H1 (cell line): ENCODE data around the gene CWC15. TPM values are rescaled to one million over a fixed set of nuclear protein-coding genes. Genes with fewer than 3 reads are reported as not detected.

ENCODE experiments used
- CTCF ChIA-PET: fragments of 300-600 bp; sonication (Branson Sonifier 250); formaldehyde crosslinking; loops from one replicate; lab custom pipeline; 2021; ENCODE audit not compliant: partially characterized antibody; lab: Charles Lee
- POLR2A ChIA-PET: fragments of 300-600 bp; sonication (Branson Sonifier 250); formaldehyde crosslinking; loops from one replicate; lab custom pipeline; 2021; ENCODE audit warnings: inconsistent platforms; ENCODE audit not compliant: partially characterized antibody; lab: Charles Lee
- DNase-seq, 2 experiments: peaks; one replicate each; pipeline versions ENCODE4 v3.0.0 to v3.0.0-alpha.2; 2010 to 2022; ENCODE audit warnings: low spot score in 2 of 2, low read depth in 1 of 2, mixed read lengths in 1 of 2
- FAIRE-seq: peaks from 2 replicates; lab custom pipeline; 2011; peaks lifted over from hg19 to GRCh38; lab: Jason Lieb, UNC
- H2AFZ ChIP-seq: 2 replicates; pipeline ENCODE4 v1.8.1; 2012; ENCODE audit warnings: low read length, inconsistent platforms
- H2AK5ac ChIP-seq: 2 replicates; pipeline ENCODE4 v1.6.1; 2013; ENCODE audit warnings: low read depth, low read length
- H2BK120ac ChIP-seq: replicated peaks from 2 replicates; pipeline ENCODE3; 2013; ENCODE audit warnings: low read depth, low read length, inconsistent platforms
- H2BK12ac ChIP-seq: 2 replicates; pipeline ENCODE4 v1.6.1; 2013; ENCODE audit warnings: low read depth, low read length
- H2BK15ac ChIP-seq: 2 replicates; pipeline ENCODE4 v1.6.1; 2013; ENCODE audit warnings: low read length
- H2BK20ac ChIP-seq: 2 replicates; pipeline ENCODE4 v1.6.1; 2013; ENCODE audit warnings: low read length
- H2BK5ac ChIP-seq: 2 replicates; pipeline ENCODE4 v1.6.1; 2013; ENCODE audit warnings: low read depth, low read length
- H3K14ac ChIP-seq: 2 replicates; pipeline ENCODE4 v1.6.1; 2013; ENCODE audit warnings: inconsistent platforms; ENCODE audit not compliant: insufficient read length
- H3K18ac ChIP-seq: 2 replicates; pipeline ENCODE4 v1.6.1; 2013; ENCODE audit warnings: low read length; ENCODE audit errors: extremely low read depth
- H3K23ac ChIP-seq: 2 replicates; pipeline ENCODE4 v1.6.1; 2013; ENCODE audit warnings: inconsistent platforms; ENCODE audit not compliant: insufficient read length
- H3K23me2 ChIP-seq: 2 replicates; pipeline ENCODE4 v1.6.1; 2013; ENCODE audit warnings: low read depth, low read length
- H3K27ac ChIP-seq: 2 replicates; pipeline ENCODE4 v1.6.1; 2011; ENCODE audit warnings: low read depth, low read length, inconsistent platforms
- H3K27me3 ChIP-seq, 4 experiments: replicated peaks in 1 of 4; 1 replicate in 1 of 4; 2 replicates in 3 of 4; pipeline versions ENCODE4 v1.6.1 to v1.8.1; 2011 to 2013; ENCODE audit warnings: low read length in 3 of 4, mild to moderate bottlenecking in 3 of 4, inconsistent platforms in 2 of 4, mixed read lengths in 2 of 4, moderate library complexity in 1 of 4; ENCODE audit not compliant: control insufficient read depth in 3 of 4, insufficient read depth in 3 of 4; ENCODE audit errors: extremely low read depth in 1 of 4
- H3K36me3 ChIP-seq, 4 experiments: 2 replicates each; pipeline versions ENCODE4 v1.6.1 to v1.8.1; 2011 to 2013; ENCODE audit warnings: mild to moderate bottlenecking in 4 of 4, low read length in 3 of 4, moderate library complexity in 2 of 4, control low read depth in 1 of 4, inconsistent platforms in 1 of 4; ENCODE audit not compliant: insufficient read depth in 4 of 4, control insufficient read depth in 2 of 4
- H3K4ac ChIP-seq: replicated peaks from 2 replicates; pipeline ENCODE3; 2013; ENCODE audit warnings: low read length, low read depth, mixed read lengths, inconsistent platforms; ENCODE audit not compliant: insufficient read length
- H3K4me1 ChIP-seq, 4 experiments: replicated peaks in 1 of 4; 1 replicate in 1 of 4; 2 replicates in 3 of 4; pipeline versions ENCODE4 v1.6.1 to v1.8.1; 2011 to 2013; ENCODE audit warnings: low read length in 3 of 4, inconsistent platforms in 2 of 4, mixed read lengths in 1 of 4; ENCODE audit not compliant: insufficient read depth in 4 of 4, control insufficient read depth in 3 of 4
- H3K4me2 ChIP-seq, 2 experiments: 2 replicates each; pipeline versions ENCODE4 v1.6.1 to v1.8.1; 2011 to 2013; ENCODE audit warnings: low read depth in 2 of 2, low read length in 2 of 2, control low read depth in 1 of 2, inconsistent platforms in 1 of 2, mild to moderate bottlenecking in 1 of 2; ENCODE audit not compliant: insufficient read depth in 1 of 2
- H3K4me3 ChIP-seq, 4 experiments: fragments of 200-600, 300-600 bp in 1 of 4; sonication (generic), shearing (Covaris generic), sonication (Bioruptor Twin) in 1 of 4; 2 replicates each; pipeline versions ENCODE4 v1.5.1 to v1.8.1; 2011 to 2016; ENCODE audit warnings: low read length in 4 of 4, low read depth in 3 of 4, control low read depth in 2 of 4, inconsistent platforms in 2 of 4, mild to moderate bottlenecking in 2 of 4, mixed read lengths in 1 of 4, moderate library complexity in 1 of 4; ENCODE audit not compliant: insufficient read depth in 2 of 4; ENCODE audit errors: extremely low read depth in 1 of 4
- H3K56ac ChIP-seq: replicated peaks from 2 replicates; pipeline ENCODE3; 2013; ENCODE audit warnings: low read depth, mild to moderate bottlenecking, mixed read lengths, low read length, inconsistent platforms; ENCODE audit not compliant: insufficient read length
- H3K79me1 ChIP-seq: 2 replicates; pipeline ENCODE4 v1.6.1; 2013; ENCODE audit warnings: low read depth, low read length, control low read depth
- H3K79me2 ChIP-seq, 2 experiments: 2 replicates each; pipeline versions ENCODE4 v1.6.1 to v1.8.1; 2012 to 2013; ENCODE audit warnings: low read length in 2 of 2, mild to moderate bottlenecking in 2 of 2, inconsistent platforms in 1 of 2; ENCODE audit not compliant: insufficient read depth in 2 of 2, control insufficient read depth in 1 of 2
- H3K9ac ChIP-seq, 4 experiments: replicated peaks in 1 of 4; 1 replicate in 1 of 4; 2 replicates in 3 of 4; pipeline versions ENCODE4 v1.6.1 to v1.8.1; 2011 to 2013; ENCODE audit warnings: low read depth in 3 of 4, low read length in 3 of 4, control low read depth in 2 of 4, mild to moderate bottlenecking in 2 of 4, moderate library complexity in 2 of 4, inconsistent platforms in 1 of 4; ENCODE audit errors: extremely low read depth in 1 of 4
- H3K9me3 ChIP-seq, 2 experiments: 2 replicates each; pipeline versions ENCODE4 v1.6.1 to v1.8.1; 2012 to 2013; ENCODE audit warnings: mild to moderate bottlenecking in 2 of 2, moderate library complexity in 2 of 2, control low read depth in 1 of 2, inconsistent platforms in 1 of 2, low read depth in 1 of 2, low read length in 1 of 2, mixed read lengths in 1 of 2; ENCODE audit not compliant: insufficient read depth in 2 of 2
- H4K20me1 ChIP-seq, 2 experiments: replicated peaks in 1 of 2; 2 replicates each; pipeline versions ENCODE3 to v1.8.1; 2011 to 2013; ENCODE audit warnings: inconsistent platforms in 2 of 2, low read length in 2 of 2, mild to moderate bottlenecking in 1 of 2; ENCODE audit not compliant: insufficient read depth in 2 of 2, control insufficient read depth in 1 of 2
- H4K5ac ChIP-seq: 2 replicates; pipeline ENCODE4 v1.6.1; 2013; ENCODE audit warnings: low read length, low read depth, mixed read lengths, inconsistent platforms; ENCODE audit not compliant: insufficient read length
- H4K8ac ChIP-seq: 2 replicates; pipeline ENCODE4 v1.8.0; 2013; ENCODE audit warnings: mild to moderate bottlenecking, moderate library complexity, low read length, inconsistent platforms; ENCODE audit not compliant: insufficient read depth; ENCODE audit errors: extremely low read depth
- H4K91ac ChIP-seq: replicated peaks from 2 replicates; pipeline ENCODE3; 2013; ENCODE audit warnings: low read length, mixed read lengths, inconsistent platforms; ENCODE audit not compliant: insufficient read length
- BACH1 ChIP-seq: IDR thresholded peaks from 2 replicates; pipeline ENCODE4 v1.6.1; 2012; ENCODE audit warnings: low read length, improper control_type of control experiment
- E2F6 ChIP-seq: IDR thresholded peaks from 2 replicates; pipeline ENCODE4 v1.6.1; 2012; ENCODE audit warnings: inconsistent platforms
- EZH2 ChIP-seq: fragments of 200-600 bp; sonication (generic); IDR thresholded peaks from 2 replicates; pipeline ENCODE4 v1.7.1; 2012; ENCODE audit warnings: low read depth, mild to moderate bottlenecking, moderate library complexity, low read length, inconsistent platforms; ENCODE audit not compliant: severe bottlenecking
- GTF2F1 ChIP-seq: IDR thresholded peaks from 2 replicates; pipeline ENCODE4 v1.6.1; 2012; ENCODE audit warnings: low read depth, low read length, improper control_type of control experiment, borderline replicate concordance
- JUND ChIP-seq: IDR thresholded peaks from 2 replicates; pipeline ENCODE4 v1.6.1; 2011; ENCODE audit warnings: mild to moderate bottlenecking, improper control_type of control experiment, low read length
- KDM1A ChIP-seq: fragments of 200-600, 300-600 bp; sonication (generic); IDR thresholded peaks from 2 replicates; pipeline ENCODE4 v1.7.1; 2016; ENCODE audit warnings: mild to moderate bottlenecking, low read length, borderline replicate concordance
- NANOG ChIP-seq: IDR thresholded peaks from 2 replicates; pipeline ENCODE4 v1.6.1; 2011; ENCODE audit warnings: low read length, low read depth, mild to moderate bottlenecking, inconsistent platforms; ENCODE audit not compliant: insufficient read depth, poor library complexity, severe bottlenecking
- RAD21 ChIP-seq, 2 experiments: IDR thresholded peaks in 1 of 2; conservative IDR thresholded peaks in 1 of 2; 2 replicates each; pipeline ENCODE4 v1.6.1; 2011; ENCODE audit warnings: low read depth in 2 of 2, low read length in 2 of 2, improper control_type of control experiment in 1 of 2, inconsistent platforms in 1 of 2, mild to moderate bottlenecking in 1 of 2, moderate library complexity in 1 of 2
- RNF2 ChIP-seq: fragments of 200-900, 300-1000 bp; sonication (generic); IDR thresholded peaks from 2 replicates; pipeline ENCODE4 v1.7.1; 2016; ENCODE audit warnings: borderline replicate concordance, low read depth, mild to moderate bottlenecking, antibody characterized with exemption, low read length; ENCODE audit not compliant: poor library complexity, severe bottlenecking; ENCODE audit errors: missing control alignments
- SP4 ChIP-seq: IDR thresholded peaks from 2 replicates; pipeline ENCODE4 v1.6.1; 2012; ENCODE audit warnings: low read length, inconsistent platforms
- TAF1 ChIP-seq: IDR thresholded peaks from 2 replicates; pipeline ENCODE4 v1.6.1; 2011; ENCODE audit warnings: mild to moderate bottlenecking, low read depth, low read length
- TAF7 ChIP-seq: optimal IDR thresholded peaks from 2 replicates; pipeline ENCODE3; 2011; ENCODE audit warnings: low read depth, mild to moderate bottlenecking, inconsistent platforms, low read length, moderate library complexity, borderline replicate concordance
- TBP ChIP-seq: IDR thresholded peaks from 2 replicates; pipeline ENCODE4 v1.6.1; 2011; ENCODE audit warnings: low read depth, low read length, improper control_type of control experiment
- TCF12 ChIP-seq: IDR thresholded peaks from 2 replicates; pipeline ENCODE4 v1.6.1; 2011; ENCODE audit warnings: low read depth, mild to moderate bottlenecking, low read length
- YY1 ChIP-seq: IDR thresholded peaks from 2 replicates; pipeline ENCODE4 v1.6.1; 2011; ENCODE audit warnings: low read depth, mild to moderate bottlenecking, low read length
- polyA plus RNA-seq, 7 experiments: library from polyadenylated mRNA; depleted of rRNA in 3 of 7; stranded (reverse) in 5 of 7; unstranded in 2 of 7; fragments of >200 nt in 5 of 7; fragments of 200-250 nt in 2 of 7; gene quantifications; 1 replicate in 5 of 7; 2 replicates in 1 of 7; 4 replicates in 1 of 7; pipeline versions ENCODE4 v1.2.1 to v1.2.3, GENCODE V29; 2011 to 2013; ENCODE audit warnings: missing spikeins in 2 of 7, mixed read lengths in 2 of 7
- total RNA-seq: library from RNA; stranded (reverse); fragmentation: NEBNext Ultra II Directional; extraction: Animal tissue kit (Norgen Biotek cat#: 25700); gene quantifications from 2 replicates; pipeline ENCODE4 v1.2.1, GENCODE V29; 2021

CWC15 gene
- total and polyA plus RNA-seq, 2 of the 8 experiments (the other 6 are each of a cell fraction or from before 2014, with no cell fraction given): 15.7 to 59.4 TPM

- H3K36me3 ChIP-seq: no peaks in the 10 kb centered on the region
- TF ChIP-seq TCF12: no peak
- no peak for TF ChIP-seq RNF2
- no peak for TF ChIP-seq KDM1A
- no peak for TF ChIP-seq E2F6
- TF ChIP-seq TAF1: no peak
- TF ChIP-seq GTF2F1: no peak
- no peak for TF ChIP-seq SP4
- no peak for TF ChIP-seq JUND
- TF ChIP-seq EZH2: no peak
- no peak for TF ChIP-seq YY1
- TF ChIP-seq NANOG: no peak
- no peak for TF ChIP-seq TAF7
- TF ChIP-seq BACH1: no peak
- TF ChIP-seq TBP: no peak
- no peak for TF ChIP-seq RAD21 (IDR thresholded peaks at IDR 0.05 in 1 of 2, conservative IDR thresholded peaks at IDR 0.05 in 1 of 2; ENCODE audit: low read depth in 2 of 2, low read length in 2 of 2)
- no peaks in the 10 kb centered on the region for H3K27me3 ChIP-seq
- no peak overlapping the region for H2BK20ac ChIP-seq
- H3K56ac ChIP-seq: no peak overlapping the region
- no peak overlapping the region for H4K91ac ChIP-seq
- ChIA-PET POLR2A (no interaction called here), CTCF (interaction anchor here (0.8 to 1.4 kb wide), 2 partner anchors 34 to 226 kb away, joined by 3 read pairs; no protein-coding TSS in a partner anchor)
- H2BK12ac ChIP-seq: no peak overlapping the region
- DNase-seq: no peak
- H3K9me3 ChIP-seq: no peaks in the 10 kb centered on the region
- no peak overlapping the region for H3K9ac ChIP-seq
- H4K20me1 ChIP-seq: no peaks in the 10 kb centered on the region
- no peak overlapping the region for H2BK5ac ChIP-seq
- H2BK120ac ChIP-seq: no peak overlapping the region
- H4K8ac ChIP-seq: no peak overlapping the region
- H3K23ac ChIP-seq: no peak overlapping the region
- no peak overlapping the region for H3K27ac ChIP-seq
- no peak overlapping the region; the same call in 1 of the 2 replicates for H2AFZ ChIP-seq
- FAIRE-seq: no peak
- H3K4me2 ChIP-seq: no peak overlapping the region
- H3K79me1 ChIP-seq: no peaks in the 10 kb centered on the region
- no peak overlapping the region for H2BK15ac ChIP-seq
- no peak overlapping the region for H4K5ac ChIP-seq
- H3K18ac ChIP-seq: no peak overlapping the region
- H3K4ac ChIP-seq: no peak overlapping the region
- H3K4me1 ChIP-seq: no peaks in the 10 kb centered on the region
- no peak overlapping the region for H3K14ac ChIP-seq
- H3K4me3 ChIP-seq: no peak overlapping the region
- H3K79me2 ChIP-seq: no peaks in the 10 kb centered on the region
- no peak overlapping the region for H2AK5ac ChIP-seq
- H3K23me2 ChIP-seq: no peaks in the 10 kb centered on the region
Observed at GRCh38 chr11:94926271-94926625, 47.1 kb downstream of the CWC15 start.
